ELR (cell line): Measurements from ENCODE around the gene ARFGAP1.
"Not testable (repeated sequence)": the region's sequence is repeated elsewhere in the genome, so short reads cannot be mapped to it uniquely, and the experiment has no call there.

Experiments
- DNase-seq: peaks from one replicate; pipeline ENCODE4 v3.0.0-alpha.2; 2015; ENCODE audit warnings: low read depth

Gene ARFGAP1

GRCh38 chr20:63292292-63292701, 19.7 kb downstream of the ARFGAP1 start:
- no peak for DNase-seq

GRCh38 chr20:63292904-63293303, 20.3 kb downstream of the ARFGAP1 start, which contains the start of gene COL20A1:
Gene COL20A1 (plus strand): TSS chr20:63293186. CDS start chr20:63295108, 1,922 bp downstream.
- DNase-seq: no peak

GRCh38 chr20:63293456-63293855, 20.8 kb downstream of the ARFGAP1 start:
- DNase-seq: no peak

GRCh38 chr20:63293871-63294535, 21.4 kb downstream of the ARFGAP1 start:
- no peak for DNase-seq

GRCh38 chr20:63294536-63294900, 21.9 kb downstream of the ARFGAP1 start:
- DNase-seq: no peak

GRCh38 chr20:63295018-63295417, 22.4 kb downstream of the ARFGAP1 start:
- DNase-seq: no peak

GRCh38 chr20:63295422-63295821, 22.8 kb downstream of the ARFGAP1 start:
- no peak for DNase-seq

- no peak for DNase-seq
These were observed 23.2 kb downstream of the ARFGAP1 start for GRCh38 chr20:63295846-63296245.

GRCh38 chr20:63296531-63297299, 24.1 kb downstream of the ARFGAP1 start:
- no peak for DNase-seq

GRCh38 chr20:63297371-63297781, 24.8 kb downstream of the ARFGAP1 start:
- no peak for DNase-seq

GRCh38 chr20:63297796-63298572, 25.4 kb downstream of the ARFGAP1 start:
- no peak for DNase-seq

GRCh38 chr20:63298731-63299312, 26.2 kb downstream of the ARFGAP1 start:
- DNase-seq: no peak

GRCh38 chr20:63301671-63302070, 29.1 kb downstream of the ARFGAP1 start:
- no peak for DNase-seq

- DNase-seq: no peak
These were observed 30.6 kb downstream of the ARFGAP1 start for GRCh38 chr20:63303095-63303666.

- DNase-seq: no peak
These were observed 32.8 kb downstream of the ARFGAP1 start for GRCh38 chr20:63305393-63305792.

- not testable (repeated sequence) for DNase-seq
These were observed 33.5 kb downstream of the ARFGAP1 start for GRCh38 chr20:63305933-63306672.

- DNase-seq: no peak
These were observed 34.3 kb downstream of the ARFGAP1 start for GRCh38 chr20:63306673-63307537.

- DNase-seq: no peak
These were observed 35.1 kb downstream of the ARFGAP1 start for GRCh38 chr20:63307538-63308217.

GRCh38 chr20:63308218-63308911, 35.8 kb downstream of the ARFGAP1 start:
- no peak for DNase-seq
